ENCODE measurements around the gene PLXNA2.

GRCh38 chr1:208278638-208279037, 34.5 kb upstream of the PLXNA2 start:
- TF ChIP-seq ZNF274 (IDR thresholded peaks at IDR 0.05; ENCODE audit: low read depth, low read length) (no peak), YY1 (IDR thresholded peaks at IDR 0.05; ENCODE audit: extremely low read depth, insufficient replicate concordance, low read depth, low read length) (no peak), ELF1 (IDR thresholded peaks at IDR 0.05; ENCODE audit: borderline replicate concordance, low read depth) (no peak), CTCF (IDR thresholded peaks at IDR 0.05 in 2 of 3, conservative IDR thresholded peaks at IDR 0.05 in 1 of 3; ENCODE audit: borderline replicate concordance in 1 of 3, insufficient read depth in 1 of 3, low read depth in 2 of 3, low read length in 2 of 3) (no peak), EZH2 (IDR thresholded peaks at IDR 0.05) (no peak), REST (IDR thresholded peaks at IDR 0.05; ENCODE audit: low read depth) (no peak), RAD21 (IDR thresholded peaks at IDR 0.05; ENCODE audit: low read depth) (no peak), ZFX (IDR thresholded peaks at IDR 0.05) (no peak), POLR2AphosphoS5 (IDR thresholded peaks at IDR 0.05; ENCODE audit: low read depth, low read length) (no peak), ATF3 (IDR thresholded peaks at IDR 0.05) (no peak), MAX (IDR thresholded peaks at IDR 0.05) (no peak), CEBPB (IDR thresholded peaks at IDR 0.05; ENCODE audit: low read depth) (no peak), POLR2A (IDR thresholded peaks at IDR 0.05; ENCODE audit: borderline replicate concordance, extremely low read depth, insufficient read depth, insufficient read length) (no peak), SIN3A (IDR thresholded peaks at IDR 0.05; ENCODE audit: low read depth) (no peak)

All from HCT116 (cell line).